Neural cell (in vitro differentiated cells): ENCODE data around the gene MEN1. TPM values are rescaled to one million over a fixed set of nuclear protein-coding genes. Genes with fewer than 3 reads are reported as not detected.

Experiments used
- H2AFZ ChIP-seq: fragments of 200-600, 300-800 bp; sonication (generic), shearing (Covaris generic); 2 replicates; pipeline ENCODE4 v1.6.0; 2014; ENCODE audit warnings: low read depth, mild to moderate bottlenecking, antibody characterized with exemption, low read length, moderate library complexity
- H3F3A ChIP-seq: fragments of 200-600 bp; shearing (Covaris generic); 2 replicates; pipeline ENCODE4 v1.6.1; 2016; ENCODE audit warnings: mild to moderate bottlenecking, moderate library complexity, mixed read lengths, antibody characterized with exemption, low read length; ENCODE audit not compliant: insufficient read depth, poor library complexity, severe bottlenecking
- H3K27ac ChIP-seq: fragments of 200-600, 300-800 bp; sonication (generic), shearing (Covaris generic); 2 replicates; pipeline ENCODE4 v1.5.1; 2014; ENCODE audit warnings: mild to moderate bottlenecking, low read length, moderate library complexity
- H3K27me3 ChIP-seq: fragments of 300-800, 200-600 bp; sonication (generic), shearing (Covaris generic); 2 replicates; pipeline ENCODE4 v1.6.0; 2014; ENCODE audit warnings: mild to moderate bottlenecking, low read depth, low read length, moderate library complexity; ENCODE audit not compliant: insufficient read depth
- H3K36me3 ChIP-seq: fragments of 300-800, 200-600 bp; sonication (generic), shearing (Covaris generic); 2 replicates; pipeline ENCODE4 v1.5.1; 2014; ENCODE audit warnings: mild to moderate bottlenecking, antibody characterized with exemption, low read length, moderate library complexity; ENCODE audit not compliant: insufficient read depth
- H3K4me2 ChIP-seq: fragments of 300-800, 200-600 bp; sonication (generic), shearing (Covaris generic); 2 replicates; pipeline ENCODE4 v1.6.0; 2014; ENCODE audit warnings: mild to moderate bottlenecking, low read length
- H3K4me3 ChIP-seq: fragments of 300-800, 200-600 bp; sonication (generic), shearing (Covaris generic); 2 replicates; pipeline ENCODE4 v1.5.1; 2014; ENCODE audit warnings: mild to moderate bottlenecking, low read length, moderate library complexity
- H3K79me2 ChIP-seq: fragments of 200-600 bp; shearing (Covaris generic); replicated peaks from 2 replicates; pipeline ENCODE4 v1.6.0; 2014; ENCODE audit warnings: mild to moderate bottlenecking, low read length, moderate library complexity; ENCODE audit not compliant: insufficient read depth
- H3K9ac ChIP-seq: fragments of 300-800, 200-600 bp; sonication (generic), shearing (Covaris generic); 2 replicates; pipeline ENCODE4 v1.6.1; 2016; ENCODE audit warnings: mild to moderate bottlenecking, low read length, mixed read lengths
- H3K9me2 ChIP-seq: fragments of 200-600 bp; shearing (Covaris generic); 2 replicates; pipeline ENCODE4 v1.6.1; 2016; ENCODE audit warnings: mild to moderate bottlenecking, low read length, mixed read lengths; ENCODE audit not compliant: insufficient read depth
- H3K9me3 ChIP-seq: fragments of 200-600, 300-800 bp; sonication (generic), shearing (Covaris generic); 2 replicates; pipeline ENCODE4 v1.6.1; 2016; ENCODE audit warnings: mild to moderate bottlenecking, mixed run types, low read length, moderate library complexity, mixed read lengths
- H4K20me1 ChIP-seq: fragments of 200-600 bp; shearing (Covaris generic); 2 replicates; pipeline ENCODE4 v1.6.1; 2016; ENCODE audit warnings: mild to moderate bottlenecking, mixed run types; ENCODE audit not compliant: insufficient read depth
- EP300 ChIP-seq: fragments of 450-650 bp; conservative IDR thresholded peaks from 2 replicates; pipeline ENCODE4 v1.6.1; 2014; ENCODE audit warnings: antibody characterized with exemption, mild to moderate bottlenecking, moderate library complexity; ENCODE audit not compliant: poor library complexity, severe bottlenecking
- EZH2 ChIP-seq: fragments of 200-600, 300-800 bp; shearing (Covaris generic), sonication (generic); IDR thresholded peaks from 2 replicates; pipeline ENCODE4 v1.6.1; 2014; ENCODE audit warnings: antibody characterized with exemption, low read length, borderline replicate concordance, mild to moderate bottlenecking; ENCODE audit not compliant: insufficient read depth, poor library complexity, severe bottlenecking
- MXI1 ChIP-seq: fragments of 450-650 bp; conservative IDR thresholded peaks from 2 replicates; pipeline ENCODE4 v1.6.1; 2014; ENCODE audit warnings: antibody characterized with exemption, mild to moderate bottlenecking; ENCODE audit not compliant: poor library complexity, severe bottlenecking
- POLR2AphosphoS5 ChIP-seq: IDR thresholded peaks from 2 replicates; pipeline ENCODE4 v1.6.1; 2012
- RAD21 ChIP-seq: fragments of 450-650 bp; conservative IDR thresholded peaks from 2 replicates; pipeline ENCODE4 v1.6.1; 2014; ENCODE audit warnings: antibody characterized with exemption, mild to moderate bottlenecking, moderate library complexity
- SMC3 ChIP-seq: fragments of 450-650 bp; conservative IDR thresholded peaks from 2 replicates; pipeline ENCODE4 v1.6.1; 2014; ENCODE audit warnings: antibody characterized with exemption, mild to moderate bottlenecking, moderate library complexity; ENCODE audit not compliant: poor library complexity
- TAF1 ChIP-seq: IDR thresholded peaks from 2 replicates; pipeline ENCODE4 v1.6.1; 2012; ENCODE audit warnings: low read depth
- polyA plus RNA-seq: library from polyadenylated mRNA; depleted of rRNA; stranded (reverse); fragments of >200 nt; gene quantifications from 2 replicates; pipeline ENCODE4 v1.2.3, GENCODE V29; 2014
- TF ChIP-seq, protein P1 (sequence below): IDR thresholded peaks from 2 replicates; pipeline ENCODE4 v1.6.1; 2012; ENCODE audit warnings: borderline replicate concordance

The MEN1 gene
- polyA plus RNA-seq, 1 donor from 2014 or later: 16.8 TPM

DNA sequence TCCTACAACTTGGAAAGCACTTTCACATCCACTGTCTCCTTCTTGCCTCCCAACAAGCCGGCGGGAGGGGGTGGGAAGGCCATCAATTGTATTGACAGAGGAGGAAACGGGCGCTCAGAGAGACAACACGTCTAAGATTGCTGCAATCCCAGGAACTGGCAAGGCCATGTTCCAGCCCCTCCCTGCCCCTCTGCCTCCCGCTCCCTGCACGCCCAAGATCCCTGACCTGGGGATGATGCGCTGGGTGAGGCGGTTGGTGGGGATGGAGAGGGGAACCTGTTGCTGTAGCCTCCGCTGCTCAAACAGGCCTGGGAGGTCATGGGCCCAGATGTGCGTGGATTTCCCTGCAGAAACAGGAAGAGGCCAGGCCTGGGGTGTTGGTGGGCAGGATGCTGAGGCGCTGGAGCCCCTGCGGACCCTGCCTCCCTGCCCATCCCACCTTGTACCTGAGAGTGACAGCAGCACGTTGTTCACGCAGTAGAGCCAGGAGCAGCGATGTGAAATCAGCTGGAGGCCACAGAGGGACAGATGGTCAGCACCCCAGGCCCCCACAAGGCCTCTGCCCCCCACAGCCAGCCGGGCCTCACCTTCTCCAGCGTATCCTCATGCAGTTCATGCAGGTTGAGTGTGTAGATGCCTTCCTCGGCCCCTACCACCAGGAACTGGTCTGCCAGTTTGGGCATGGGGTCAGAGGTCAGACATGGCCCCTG is 14.1 kb downstream of the MEN1 start:
- Histone ChIP-seq H3K4me2 (no peak overlapping the region), H3K9ac (no peak overlapping the region), H3F3A (no peaks in the 10 kb centered on the region), H2AFZ (no peak overlapping the region), H3K9me2 (no peaks in the 10 kb centered on the region), H3K79me2 (no peaks in the 10 kb centered on the region), H3K27ac (no peak overlapping the region), H3K36me3 (no peaks in the 10 kb centered on the region), H4K20me1 (no peaks in the 10 kb centered on the region), H3K4me3 (no peak overlapping the region), H3K9me3 (no peaks in the 10 kb centered on the region), H3K27me3 (no peaks in the 10 kb centered on the region)
- no peak for TF ChIP-seq POLR2AphosphoS5
- TF ChIP-seq MXI1: no peak
- no peak for TF ChIP-seq EP300
- TF ChIP-seq TAF1: no peak
- TF ChIP-seq EZH2: no peak
- TF ChIP-seq, protein P1, sequence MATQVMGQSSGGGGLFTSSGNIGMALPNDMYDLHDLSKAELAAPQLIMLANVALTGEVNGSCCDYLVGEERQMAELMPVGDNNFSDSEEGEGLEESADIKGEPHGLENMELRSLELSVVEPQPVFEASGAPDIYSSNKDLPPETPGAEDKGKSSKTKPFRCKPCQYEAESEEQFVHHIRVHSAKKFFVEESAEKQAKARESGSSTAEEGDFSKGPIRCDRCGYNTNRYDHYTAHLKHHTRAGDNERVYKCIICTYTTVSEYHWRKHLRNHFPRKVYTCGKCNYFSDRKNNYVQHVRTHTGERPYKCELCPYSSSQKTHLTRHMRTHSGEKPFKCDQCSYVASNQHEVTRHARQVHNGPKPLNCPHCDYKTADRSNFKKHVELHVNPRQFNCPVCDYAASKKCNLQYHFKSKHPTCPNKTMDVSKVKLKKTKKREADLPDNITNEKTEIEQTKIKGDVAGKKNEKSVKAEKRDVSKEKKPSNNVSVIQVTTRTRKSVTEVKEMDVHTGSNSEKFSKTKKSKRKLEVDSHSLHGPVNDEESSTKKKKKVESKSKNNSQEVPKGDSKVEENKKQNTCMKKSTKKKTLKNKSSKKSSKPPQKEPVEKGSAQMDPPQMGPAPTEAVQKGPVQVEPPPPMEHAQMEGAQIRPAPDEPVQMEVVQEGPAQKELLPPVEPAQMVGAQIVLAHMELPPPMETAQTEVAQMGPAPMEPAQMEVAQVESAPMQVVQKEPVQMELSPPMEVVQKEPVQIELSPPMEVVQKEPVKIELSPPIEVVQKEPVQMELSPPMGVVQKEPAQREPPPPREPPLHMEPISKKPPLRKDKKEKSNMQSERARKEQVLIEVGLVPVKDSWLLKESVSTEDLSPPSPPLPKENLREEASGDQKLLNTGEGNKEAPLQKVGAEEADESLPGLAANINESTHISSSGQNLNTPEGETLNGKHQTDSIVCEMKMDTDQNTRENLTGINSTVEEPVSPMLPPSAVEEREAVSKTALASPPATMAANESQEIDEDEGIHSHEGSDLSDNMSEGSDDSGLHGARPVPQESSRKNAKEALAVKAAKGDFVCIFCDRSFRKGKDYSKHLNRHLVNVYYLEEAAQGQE: no peak
- no peak for TF ChIP-seq SMC3
- TF ChIP-seq RAD21: no peak

DNA sequence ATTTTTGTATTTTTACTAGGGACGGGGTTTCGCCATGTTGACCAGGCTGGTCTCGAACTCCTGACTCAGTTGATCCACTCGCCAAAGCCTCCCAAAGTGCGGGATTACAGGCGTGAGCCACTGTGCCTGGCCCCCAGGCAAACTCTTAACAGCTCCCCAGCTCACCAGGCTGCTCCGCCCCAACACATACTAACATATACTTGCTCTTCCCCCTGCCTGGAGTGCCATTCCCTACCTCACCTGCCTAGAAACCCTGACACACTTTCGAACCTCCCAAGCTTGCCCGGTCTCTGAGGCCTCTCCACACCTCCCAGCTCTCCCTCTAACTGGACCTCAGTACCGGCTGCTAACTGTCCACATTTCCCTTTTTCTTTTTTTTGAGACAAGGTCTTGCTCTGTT is 15.8 kb downstream of the MEN1 start:
- Histone ChIP-seq H3K9me3 (no peaks in the 10 kb centered on the region), H3K79me2 (no peaks in the 10 kb centered on the region), H3K4me2 (no peak overlapping the region), H3K27ac (no peak overlapping the region), H3K9me2 (no peaks in the 10 kb centered on the region), H3K9ac (no peak overlapping the region), H3K36me3 (no peaks in the 10 kb centered on the region), H3K27me3 (no peaks in the 10 kb centered on the region), H2AFZ (no peak overlapping the region), H3F3A (no peaks in the 10 kb centered on the region), H3K4me3 (no peak overlapping the region), H4K20me1 (no peaks in the 10 kb centered on the region)
- no peak for TF ChIP-seq RAD21
- TF ChIP-seq, protein P1: no peak
